Natural killer cell treated with Interleukin-12 subunit alpha and Interleukin-12 subunit beta and Interleukin-15 and Interleukin-18, amount 100 ng/mL, for 72 hours (primary cell): ENCODE data around the gene GDF15. TPM values are rescaled to one million over a fixed set of nuclear protein-coding genes. Genes with fewer than 3 reads are reported as not detected.
"Not testable (repeated sequence)": the region's sequence is repeated elsewhere in the genome, so short reads cannot be mapped to it uniquely, and the experiment has no call there.

Experiments used
- ATAC-seq, 2 donors: fragments of 150-1000 bp; cut with Tn5 transposase in 1 of 2; sonication (Bioruptor Pico), chemical (Tn5 transposase) in 1 of 2; 2 replicates each; pipeline ENCODE4 v1.10.0; 2021
- DNase-seq: peaks from one replicate; pipeline ENCODE4 v3.0.0; 2022; ENCODE audit warnings: low spot score
- H3K27ac Mint-ChIP-seq, 2 donors: 1 replicate in 1 of 2; 2 replicates in 1 of 2; pipeline ENCODE4 v1.8.0; 2022; ENCODE audit warnings: mixed read lengths in 2 of 2, mild to moderate bottlenecking in 1 of 2, moderate library complexity in 1 of 2
- H3K27me3 Mint-ChIP-seq, 2 donors: 1 replicate in 1 of 2; 2 replicates in 1 of 2; pipeline ENCODE4 v1.8.0; 2022; ENCODE audit warnings: mixed read lengths in 2 of 2
- H3K36me3 Mint-ChIP-seq: one replicate; pipeline ENCODE4 v1.8.0; 2022; ENCODE audit warnings: mixed read lengths
- H3K4me1 Mint-ChIP-seq, 2 donors: 1 replicate in 1 of 2; 2 replicates in 1 of 2; pipeline ENCODE4 v1.8.0; 2022; ENCODE audit warnings: low read depth in 2 of 2, mixed read lengths in 2 of 2, mild to moderate bottlenecking in 1 of 2
- H3K4me3 Mint-ChIP-seq: one replicate; pipeline ENCODE4 v1.8.0; 2022; ENCODE audit warnings: mixed read lengths
- H3K9me3 Mint-ChIP-seq: 2 replicates; pipeline ENCODE4 v1.8.0; 2022; ENCODE audit warnings: mixed read lengths
- total RNA-seq, 2 donors: library from RNA; stranded (reverse); gene quantifications; one replicate each; pipeline ENCODE4 v1.2.3, GENCODE V29; 2022

The GDF15 gene
- total RNA-seq: under 1 TPM in 1 of 2 donors, not detected in 1; 0.71 TPM

GRCh38 chr19:18385675-18386542 is at the start of gene GDF15:
TSS of gene GDF15 (plus strand) at chr19:18386158. CDS start at chr19:18386190, 32 bp downstream.
- peaks cover 0 to 2% of the 10 kb centered on the region in 2 donors for H3K27me3 Mint-ChIP-seq
- DNase-seq (peak; percentile 63), ATAC-seq (no peak)
- no peaks in the 10 kb centered on the region for H3K36me3 Mint-ChIP-seq
- no peaks in the 10 kb centered on the region for H3K9me3 Mint-ChIP-seq
- H3K4me3 Mint-ChIP-seq: no peak within 1 kb of the TSS
- H3K4me1 Mint-ChIP-seq: peaks cover 6 to 13% of the 10 kb centered on the region in 2 donors
- H3K27ac Mint-ChIP-seq: no peak within 1 kb of the TSS

- Mint-ChIP-seq H3K27me3 (no peaks in the 10 kb centered on the region), H3K9me3 (no peaks in the 10 kb centered on the region), H3K4me3 (peak overlapping the region; percentile 52), H3K27ac (no peak overlapping the region), H3K36me3 (no peaks in the 10 kb centered on the region), H3K4me1 (peaks cover 11 to 13% of the 10 kb centered on the region in 2 donors)
- no peak for DNase-seq
- no peak for ATAC-seq
Measured at GRCh38 chr19:18338541-18338940, 47.4 kb upstream of the GDF15 start.

GRCh38 chr19:18339723-18340122 is 46.2 kb upstream of the GDF15 start:
- Mint-ChIP-seq H3K4me3 (peak overlapping the region; percentile 94), H3K27ac (peak overlapping the region; percentile 69 to 75), H3K36me3 (no peaks in the 10 kb centered on the region), H3K27me3 (no peaks in the 10 kb centered on the region), H3K4me1 (peaks cover 11 to 13% of the 10 kb centered on the region in 2 donors), H3K9me3 (no peaks in the 10 kb centered on the region)
- DNase-seq: no peak
- no peak for ATAC-seq

GRCh38 chr19:18340190-18340989 is 45.6 kb upstream of the GDF15 start, which contains the start of gene PGPEP1:
TSS of gene PGPEP1 (plus strand) at chr19:18340598. CDS start at chr19:18340682, 84 bp downstream.
- peak within 1 kb of the TSS; percentile 69 to 75 for H3K27ac Mint-ChIP-seq
- no peaks in the 10 kb centered on the region for H3K27me3 Mint-ChIP-seq
- H3K36me3 Mint-ChIP-seq: no peaks in the 10 kb centered on the region
- DNase-seq: peak; percentile 86
- peak within 1 kb of the TSS; percentile 94 for H3K4me3 Mint-ChIP-seq
- ATAC-seq: peak; percentile 82 to 91
- peaks cover 11 to 13% of the 10 kb centered on the region in 2 donors for H3K4me1 Mint-ChIP-seq
- H3K9me3 Mint-ChIP-seq: no peaks in the 10 kb centered on the region

- H3K36me3 Mint-ChIP-seq: no peaks in the 10 kb centered on the region
- peak overlapping the region; percentile 59 to 75 for H3K27ac Mint-ChIP-seq
- H3K27me3 Mint-ChIP-seq: no peaks in the 10 kb centered on the region
- H3K4me1 Mint-ChIP-seq: peaks cover 15 to 17% of the 10 kb centered on the region in 2 donors
- DNase-seq (peak; percentile 79), ATAC-seq (peak; percentile 80 to 86)
- H3K4me3 Mint-ChIP-seq: peak overlapping the region; percentile 94
- H3K9me3 Mint-ChIP-seq: no peaks in the 10 kb centered on the region
Measured at GRCh38 chr19:18340990-18341868, 44.7 kb upstream of the GDF15 start.

- peak overlapping the region; percentile 94 for H3K4me3 Mint-ChIP-seq
- ATAC-seq (no peak), DNase-seq (no peak)
- H3K9me3 Mint-ChIP-seq: no peaks in the 10 kb centered on the region
- no peaks in the 10 kb centered on the region for H3K36me3 Mint-ChIP-seq
- peak overlapping the region in 1 of 2 donors; percentile 75 for H3K27ac Mint-ChIP-seq
- H3K27me3 Mint-ChIP-seq: no peaks in the 10 kb centered on the region
- H3K4me1 Mint-ChIP-seq: peaks cover 19 to 20% of the 10 kb centered on the region in 2 donors
Measured at GRCh38 chr19:18342090-18342632, 43.8 kb upstream of the GDF15 start.

GRCh38 chr19:18344582-18344950 is 41.4 kb upstream of the GDF15 start:
- ATAC-seq: no peak
- H3K36me3 Mint-ChIP-seq: no peaks in the 10 kb centered on the region
- no peak for DNase-seq
- no peaks in the 10 kb centered on the region for H3K9me3 Mint-ChIP-seq
- H3K27ac Mint-ChIP-seq: no peak overlapping the region
- no peak overlapping the region for H3K4me3 Mint-ChIP-seq
- H3K27me3 Mint-ChIP-seq: no peaks in the 10 kb centered on the region
- peaks cover 17 to 26% of the 10 kb centered on the region in 2 donors for H3K4me1 Mint-ChIP-seq

GRCh38 chr19:18345296-18345695 is 40.7 kb upstream of the GDF15 start:
- Mint-ChIP-seq H3K27ac (no peak overlapping the region), H3K27me3 (no peaks in the 10 kb centered on the region), H3K4me3 (no peak overlapping the region), H3K4me1 (peaks cover 13 to 25% of the 10 kb centered on the region in 2 donors), H3K36me3 (no peaks in the 10 kb centered on the region), H3K9me3 (no peaks in the 10 kb centered on the region)
- no peak for DNase-seq
- ATAC-seq: no peak

GRCh38 chr19:18346091-18346490 is 39.9 kb upstream of the GDF15 start:
- Mint-ChIP-seq H3K4me1 (peaks cover 13 to 28% of the 10 kb centered on the region in 2 donors), H3K36me3 (no peaks in the 10 kb centered on the region), H3K27me3 (no peaks in the 10 kb centered on the region), H3K4me3 (peak overlapping the region; percentile 20), H3K27ac (no peak overlapping the region), H3K9me3 (no peaks in the 10 kb centered on the region)
- ATAC-seq (no peak), DNase-seq (no peak)

GRCh38 chr19:18348171-18348570 is 37.8 kb upstream of the GDF15 start:
- H3K36me3 Mint-ChIP-seq: no peaks in the 10 kb centered on the region
- ATAC-seq (no peak), DNase-seq (no peak)
- no peak overlapping the region for H3K4me3 Mint-ChIP-seq
- no peak overlapping the region for H3K27ac Mint-ChIP-seq
- H3K9me3 Mint-ChIP-seq: no peaks in the 10 kb centered on the region
- no peaks in the 10 kb centered on the region for H3K27me3 Mint-ChIP-seq
- peaks cover 8 to 19% of the 10 kb centered on the region in 2 donors for H3K4me1 Mint-ChIP-seq

- not testable (repeated sequence) for ATAC-seq, DNase-seq, H3K27me3 Mint-ChIP-seq, H3K27ac Mint-ChIP-seq, H3K36me3 Mint-ChIP-seq, H3K9me3 Mint-ChIP-seq, H3K4me3 Mint-ChIP-seq
- peaks cover 8 to 23% of the 10 kb centered on the region in 2 donors for H3K4me1 Mint-ChIP-seq
Measured at GRCh38 chr19:18348818-18349339, 37.1 kb upstream of the GDF15 start.

GRCh38 chr19:18349524-18350128 is 36.3 kb upstream of the GDF15 start:
- Mint-ChIP-seq H3K27ac (no peak overlapping the region), H3K9me3 (no peaks in the 10 kb centered on the region), H3K36me3 (no peaks in the 10 kb centered on the region), H3K4me1 (peaks cover 8 to 23% of the 10 kb centered on the region in 2 donors), H3K4me3 (no peak overlapping the region), H3K27me3 (no peaks in the 10 kb centered on the region)
- no peak for DNase-seq
- peak in 1 of 2 donors; percentile 65 for ATAC-seq
